Activated CD8-positive, alpha-beta memory T cell treated with anti-CD3 and anti-CD28 coated beads, Interleukin-2, amount 10 ng/mL, durations not matched to agents 7 days and 5 days (primary cell): ENCODE measurements around the gene CACNA1S. TPM values are rescaled to one million over a fixed set of nuclear protein-coding genes. Genes with fewer than 3 reads are reported as not detected.

Experiments used
- ATAC-seq: fragments of 150-1000 bp; cut with Tn5 transposase; one replicate; pipeline ENCODE4 v1.10.0; 2021; ENCODE audit warnings: moderate library complexity
- CTCF ChIA-PET: fragments of 350-600 bp; sonication (Branson Sonifier 250); formaldehyde crosslinking; loops from one replicate; lab custom pipeline; 2021; ENCODE audit warnings: antibody characterized with exemption; lab: Charles Lee
- DNase-seq: peaks from one replicate; pipeline ENCODE4 v3.0.0-alpha.2; 2020
- H3K27ac Mint-ChIP-seq: one replicate; pipeline ENCODE4 v1.8.0; 2021; ENCODE audit warnings: mild to moderate bottlenecking, mixed read lengths
- H3K27me3 Mint-ChIP-seq: one replicate; pipeline ENCODE4 v1.8.0; 2021; ENCODE audit warnings: mixed read lengths
- H3K36me3 Mint-ChIP-seq: one replicate; pipeline ENCODE4 v1.8.0; 2021; ENCODE audit warnings: mild to moderate bottlenecking, mixed read lengths
- H3K4me1 Mint-ChIP-seq: one replicate; pipeline ENCODE4 v1.8.0; 2021; ENCODE audit warnings: mixed read lengths
- H3K4me3 Mint-ChIP-seq: one replicate; pipeline ENCODE4 v1.8.0; 2021; ENCODE audit warnings: mild to moderate bottlenecking, moderate library complexity, mixed read lengths
- H3K9me3 Mint-ChIP-seq: one replicate; pipeline ENCODE4 v1.8.0; 2022; ENCODE audit warnings: low read depth, mixed read lengths
- total RNA-seq, 2 experiments: library from RNA; stranded (reverse); gene quantifications; one replicate each; pipeline ENCODE4 v1.2.3, GENCODE V29; 2021

The CACNA1S gene
- not detected for total RNA-seq

- Mint-ChIP-seq H3K36me3 (no peaks in the 10 kb centered on the region), H3K27ac (no peak within 1 kb of the TSS), H3K4me3 (no peak within 1 kb of the TSS), H3K9me3 (no peaks in the 10 kb centered on the region), H3K4me1 (peaks cover 5% of the 10 kb centered on the region), H3K27me3 (peaks cover 31% of the 10 kb centered on the region)
- CTCF ChIA-PET, result interaction anchor here (2.7 to 3.6 kb wide), 2 partner anchors 133 to 140 kb away, joined by 12 to 21 read pairs; no protein-coding TSS in a partner anchor
- ATAC-seq, result no peak
- DNase-seq, result no peak
Observed at GRCh38 chr1:201112173-201112731, at the start of gene CACNA1S. CACNA1S (minus strand) TSS chr1:201112426; CDS start chr1:201112339, 87 bp downstream.

DNA sequence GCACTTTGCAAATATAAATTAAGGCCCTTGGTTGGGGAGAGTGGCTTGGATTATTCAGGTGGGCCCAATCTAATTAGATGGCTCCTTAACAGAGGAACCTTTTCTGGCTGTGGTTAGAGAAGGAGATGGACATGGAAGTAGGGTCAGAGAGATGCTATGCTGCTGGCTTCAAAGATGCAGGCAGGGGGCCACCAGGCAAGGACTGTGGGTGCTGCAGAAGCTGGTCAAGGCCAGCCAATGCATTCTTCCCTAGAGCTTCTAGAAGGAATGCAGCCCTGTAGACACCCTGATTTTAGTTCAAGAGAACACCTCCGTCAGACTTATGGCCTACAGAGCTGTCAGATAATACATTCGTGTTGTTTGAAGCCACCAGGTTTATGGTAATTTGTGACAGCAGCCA is 45.7 kb upstream of the CACNA1S start:
- CTCF ChIA-PET, result no interaction called here
- peaks cover 12% of the 10 kb centered on the region for H3K4me1 Mint-ChIP-seq

GRCh38 chr1:201156819-201157218 is 44.6 kb upstream of the CACNA1S start:
- no peak for DNase-seq
- peaks cover 28% of the 10 kb centered on the region for H3K27me3 Mint-ChIP-seq
- no peak overlapping the region for H3K4me3 Mint-ChIP-seq
- H3K27ac Mint-ChIP-seq, result no peak overlapping the region
- CTCF ChIA-PET, result no interaction called here
- H3K4me1 Mint-ChIP-seq, result peaks cover 12% of the 10 kb centered on the region
- ATAC-seq, result no peak
- no peaks in the 10 kb centered on the region for H3K9me3 Mint-ChIP-seq
- H3K36me3 Mint-ChIP-seq, result no peaks in the 10 kb centered on the region

More for the DNA sequence above, 45.7 kb upstream of the CACNA1S start:
- Mint-ChIP-seq H3K27ac (no peak overlapping the region), H3K36me3 (no peaks in the 10 kb centered on the region), H3K27me3 (peaks cover 28% of the 10 kb centered on the region), H3K4me3 (no peak overlapping the region), H3K9me3 (no peaks in the 10 kb centered on the region)
- ATAC-seq, result no peak
- no peak for DNase-seq

- peaks cover 12% of the 10 kb centered on the region for H3K4me1 Mint-ChIP-seq
- no peak for DNase-seq
- no peak for ATAC-seq
- no peaks in the 10 kb centered on the region for H3K9me3 Mint-ChIP-seq
- no peaks in the 10 kb centered on the region for H3K36me3 Mint-ChIP-seq
- H3K27ac Mint-ChIP-seq, result no peak overlapping the region
- H3K4me3 Mint-ChIP-seq, result no peak overlapping the region
- H3K27me3 Mint-ChIP-seq, result peaks cover 25% of the 10 kb centered on the region
- CTCF ChIA-PET, result no interaction called here
Observed at GRCh38 chr1:201156346-201156745, 44.1 kb upstream of the CACNA1S start.

DNA sequence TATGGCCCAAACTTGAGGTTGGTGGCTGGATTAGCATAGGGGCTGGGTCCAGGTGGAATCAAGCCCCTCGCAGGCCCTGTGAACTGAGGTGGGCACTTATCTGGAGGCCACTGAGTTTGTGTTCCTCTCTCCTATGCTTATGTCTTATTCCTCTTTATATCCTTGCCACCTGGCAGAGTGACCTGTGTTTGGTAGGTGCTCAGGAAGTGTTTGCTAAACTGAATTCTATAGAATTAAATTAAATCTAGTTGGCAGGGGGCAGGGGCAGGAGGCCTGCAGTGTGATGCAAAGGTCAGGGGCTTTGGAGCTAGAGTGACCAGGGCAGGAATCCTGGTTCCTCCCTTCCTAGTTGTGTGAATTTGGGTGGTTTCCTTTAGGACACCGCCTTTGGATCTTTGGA is 43.1 kb upstream of the CACNA1S start:
- H3K36me3 Mint-ChIP-seq, result no peaks in the 10 kb centered on the region
- no peaks in the 10 kb centered on the region for H3K9me3 Mint-ChIP-seq
- H3K4me3 Mint-ChIP-seq, result no peak overlapping the region
- CTCF ChIA-PET, result no interaction called here
- peaks cover 12% of the 10 kb centered on the region for H3K4me1 Mint-ChIP-seq
- no peak for ATAC-seq
- H3K27ac Mint-ChIP-seq, result no peak overlapping the region
- peaks cover 21% of the 10 kb centered on the region for H3K27me3 Mint-ChIP-seq
- DNase-seq, result no peak

DNA sequence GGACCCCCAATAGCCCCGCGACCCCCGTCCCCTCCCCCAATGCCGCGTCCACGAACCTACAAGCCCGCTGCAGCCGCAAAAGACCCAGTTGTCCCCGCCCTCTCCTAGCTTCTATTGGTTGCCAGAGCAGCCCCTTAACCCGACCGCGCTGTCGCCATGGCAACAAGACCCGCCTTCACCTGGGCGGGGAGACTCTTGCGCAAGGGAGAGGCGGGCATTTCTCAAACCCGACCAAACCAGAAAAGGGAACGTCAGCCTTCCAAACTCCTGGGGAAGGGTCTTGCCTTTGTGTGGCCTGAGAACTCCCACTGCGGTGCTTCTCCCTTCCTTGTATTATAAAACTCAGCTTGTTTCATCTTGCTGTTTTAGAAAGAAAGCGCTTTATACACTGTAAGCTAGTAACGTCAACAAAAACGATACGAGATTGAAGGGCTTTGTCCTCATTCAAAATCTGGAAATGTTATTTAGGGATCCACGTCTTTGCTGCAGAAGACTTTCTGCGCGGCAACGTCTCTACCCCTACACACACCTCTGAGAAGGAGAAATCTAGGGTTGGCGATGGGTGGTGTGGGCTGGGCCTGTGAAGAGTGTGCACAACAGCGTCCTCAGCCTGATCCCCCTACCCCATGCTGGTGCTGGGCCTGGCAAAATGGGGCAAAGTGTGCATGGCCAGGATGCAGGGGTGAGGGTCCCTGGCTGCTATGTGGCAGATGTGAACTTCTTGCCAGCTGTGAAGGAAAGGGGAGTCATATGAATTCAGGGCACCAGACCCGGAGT is 42.4 kb upstream of the CACNA1S start, which contains the start of gene TMEM9:
TSS of gene TMEM9 (minus strand) at position 86 of the 777 bp plus-strand sequence. CDS start 551 bp downstream, outside the sequence.
- peaks cover 12% of the 10 kb centered on the region for H3K4me1 Mint-ChIP-seq
- no peaks in the 10 kb centered on the region for H3K36me3 Mint-ChIP-seq
- DNase-seq, result peak; percentile 97
- H3K4me3 Mint-ChIP-seq, result peak within 1 kb of the TSS; percentile 79
- H3K27ac Mint-ChIP-seq, result peak within 1 kb of the TSS; percentile 60
- ATAC-seq, result peak; percentile 95
- H3K9me3 Mint-ChIP-seq, result no peaks in the 10 kb centered on the region
- CTCF ChIA-PET, result interaction anchor here (1.1 to 1.6 kb wide), 8 partner anchors 12 to 314 kb away, joined by 3 to 7 read pairs (median 4); partner anchors contain the start of gene PHLDA3
- peaks cover 15% of the 10 kb centered on the region for H3K27me3 Mint-ChIP-seq

GRCh38 chr1:201153474-201154388 is 41.5 kb upstream of the CACNA1S start:
- Mint-ChIP-seq H3K27me3 (peaks cover 12% of the 10 kb centered on the region), H3K27ac (peak overlapping the region; percentile 60), H3K36me3 (no peaks in the 10 kb centered on the region), H3K4me1 (peaks cover 12% of the 10 kb centered on the region), H3K4me3 (peak overlapping the region; percentile 79), H3K9me3 (no peaks in the 10 kb centered on the region)
- CTCF ChIA-PET, result interaction anchor here (1.1 to 1.8 kb wide), 9 partner anchors 12 to 315 kb away, joined by 3 to 7 read pairs (median 5); partner anchors contain the start of gene PHLDA3
- DNase-seq (no peak), ATAC-seq (peak; percentile 92)

GRCh38 chr1:201149400-201149799 is 37.2 kb upstream of the CACNA1S start:
- ATAC-seq (no peak), DNase-seq (no peak)
- Mint-ChIP-seq H3K27ac (no peak overlapping the region), H3K36me3 (no peaks in the 10 kb centered on the region), H3K4me1 (peaks cover 6% of the 10 kb centered on the region), H3K4me3 (no peak overlapping the region), H3K27me3 (no peaks in the 10 kb centered on the region), H3K9me3 (no peaks in the 10 kb centered on the region)
- CTCF ChIA-PET, result interaction anchor here (0.8 to 1.4 kb wide), 4 partner anchors 13 to 74 kb away, joined by 3 to 4 read pairs (median 3); no protein-coding TSS in a partner anchor

DNA sequence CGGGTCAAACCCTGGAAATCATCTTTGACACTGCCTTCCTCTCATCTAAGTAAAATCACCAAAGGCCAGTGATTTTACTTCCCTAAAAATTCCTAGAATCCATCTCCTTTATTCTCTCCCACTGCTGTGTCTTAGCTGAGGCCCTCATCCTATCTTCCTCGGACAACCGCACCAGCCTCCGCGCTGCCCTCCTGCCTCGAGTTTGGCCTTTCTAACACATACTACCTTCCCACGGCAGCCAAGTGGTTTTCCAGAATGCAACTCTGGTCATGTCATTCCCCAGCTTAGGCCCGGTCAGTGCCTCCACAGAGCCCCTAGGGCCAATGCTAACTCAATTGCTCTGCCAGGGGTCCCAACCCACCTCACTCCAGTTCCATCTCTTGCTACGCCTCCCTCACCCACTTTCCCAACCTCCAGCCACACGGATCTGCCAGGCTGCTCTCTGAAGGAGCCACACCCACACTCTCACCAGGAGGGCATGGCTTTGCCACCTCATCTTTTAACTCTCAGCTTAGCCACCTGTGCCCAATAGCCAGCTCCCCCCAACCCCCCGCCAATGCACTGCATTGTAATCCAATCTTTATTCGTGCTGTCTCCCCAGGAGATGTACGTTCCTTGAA is 35.3 kb upstream of the CACNA1S start:
- Mint-ChIP-seq H3K27me3 (no peaks in the 10 kb centered on the region), H3K27ac (no peak overlapping the region), H3K9me3 (no peaks in the 10 kb centered on the region), H3K36me3 (no peaks in the 10 kb centered on the region), H3K4me1 (no peaks in the 10 kb centered on the region), H3K4me3 (no peak overlapping the region)
- ATAC-seq (no peak), DNase-seq (no peak)
- CTCF ChIA-PET, result interaction anchor here (1.7 kb wide), 1 partner anchor 76 kb away, joined by 5 read pairs; no protein-coding TSS in a partner anchor

- no peaks in the 10 kb centered on the region for H3K4me1 Mint-ChIP-seq
- CTCF ChIA-PET, result interaction anchor here (1.7 kb wide), 1 partner anchor 76 kb away, joined by 5 read pairs; no protein-coding TSS in a partner anchor
- H3K36me3 Mint-ChIP-seq, result no peaks in the 10 kb centered on the region
- H3K9me3 Mint-ChIP-seq, result no peaks in the 10 kb centered on the region
- ATAC-seq (no peak), DNase-seq (no peak)
- H3K27ac Mint-ChIP-seq, result no peak overlapping the region
- H3K4me3 Mint-ChIP-seq, result no peak overlapping the region
- H3K27me3 Mint-ChIP-seq, result no peaks in the 10 kb centered on the region
Observed at GRCh38 chr1:201146626-201147390, 34.6 kb upstream of the CACNA1S start.

GRCh38 chr1:201145816-201146215 is 33.6 kb upstream of the CACNA1S start:
- no peak overlapping the region for H3K4me3 Mint-ChIP-seq
- CTCF ChIA-PET, result no interaction called here
- ATAC-seq, result no peak
- no peak overlapping the region for H3K27ac Mint-ChIP-seq
- H3K9me3 Mint-ChIP-seq, result no peaks in the 10 kb centered on the region
- no peaks in the 10 kb centered on the region for H3K36me3 Mint-ChIP-seq
- H3K4me1 Mint-ChIP-seq, result no peaks in the 10 kb centered on the region
- no peaks in the 10 kb centered on the region for H3K27me3 Mint-ChIP-seq
- no peak for DNase-seq

- no peak overlapping the region for H3K27ac Mint-ChIP-seq
- H3K36me3 Mint-ChIP-seq, result no peaks in the 10 kb centered on the region
- CTCF ChIA-PET, result no interaction called here
- H3K9me3 Mint-ChIP-seq, result no peaks in the 10 kb centered on the region
- no peak overlapping the region for H3K4me3 Mint-ChIP-seq
- no peaks in the 10 kb centered on the region for H3K4me1 Mint-ChIP-seq
- ATAC-seq (no peak), DNase-seq (no peak)
- H3K27me3 Mint-ChIP-seq, result no peaks in the 10 kb centered on the region
Observed at GRCh38 chr1:201145132-201145531, 32.9 kb upstream of the CACNA1S start.
